Inflammatory macrophage treated with lipopolysaccharide for 1 hour (primary cell): Measurements from ENCODE around the gene GSK3A.

Experiments
- DNase-seq, 2 donors: peaks; one replicate each; pipeline ENCODE4 v3.0.0-alpha.2; 2020 to 2022

GSK3A gene

GRCh38 chr19:42279902-42280814, 37.8 kb upstream of the GSK3A start:
- DNase-seq, result peak; percentile 55 to 67

- no peak for DNase-seq
Observed at GRCh38 chr19:42279155-42279901, 36.9 kb upstream of the GSK3A start.

- no peak for DNase-seq
Observed at GRCh38 chr19:42278452-42279154, 36.2 kb upstream of the GSK3A start.

- DNase-seq, result no peak
Observed at GRCh38 chr19:42277821-42278451, 35.5 kb upstream of the GSK3A start.

GRCh38 chr19:42276821-42277220, 34.4 kb upstream of the GSK3A start:
- no peak for DNase-seq

- DNase-seq, result no peak
Observed at GRCh38 chr19:42276284-42276683, 33.9 kb upstream of the GSK3A start.

- DNase-seq, result no peak
Observed at GRCh38 chr19:42275517-42275916, 33.1 kb upstream of the GSK3A start.

GRCh38 chr19:42275103-42275502, 32.7 kb upstream of the GSK3A start:
- no peak for DNase-seq

GRCh38 chr19:42274065-42274682, 31.8 kb upstream of the GSK3A start:
- no peak for DNase-seq

GRCh38 chr19:42273407-42274064, 31.1 kb upstream of the GSK3A start:
- DNase-seq, result no peak

GRCh38 chr19:42272989-42273406, 30.6 kb upstream of the GSK3A start:
- no peak for DNase-seq

GRCh38 chr19:42272535-42272897, 30.1 kb upstream of the GSK3A start:
- no peak for DNase-seq

- no peak for DNase-seq
Observed at GRCh38 chr19:42271861-42272534, 29.6 kb upstream of the GSK3A start.

- DNase-seq, result no peak
Observed at GRCh38 chr19:42271045-42271419, 28.6 kb upstream of the GSK3A start.

GRCh38 chr19:42270346-42271044, 28.1 kb upstream of the GSK3A start:
- peak; percentile 58 to 71 for DNase-seq

- no peak for DNase-seq
Observed at GRCh38 chr19:42269478-42270345, 27.3 kb upstream of the GSK3A start.

GRCh38 chr19:42268704-42269477, 26.5 kb upstream of the GSK3A start, which contains the start of gene CIC:
Gene CIC, plus strand, starts transcription at chr19:42269252. Its CDS starts 2,532 bp downstream, at chr19:42271784.
- DNase-seq, result peak; percentile 100

GRCh38 chr19:42268142-42268703, 25.8 kb upstream of the GSK3A start:
- peak; percentile 99 to 100 for DNase-seq
